HG03060 (cell line): ENCODE results near the gene MC5R.
A peak's percentile ranks its signal among the peaks of the same experiment; 100 is the strongest.

ENCODE experiments used
- ATAC-seq: cut with Tn5 transposase; IDR thresholded peaks from one replicate; pipeline ENCODE4 v1.9.1; 2021; ENCODE audit warnings: low read depth, moderate number of reproducible peaks; ENCODE audit not compliant: unreplicated experiment

Gene MC5R

DNA sequence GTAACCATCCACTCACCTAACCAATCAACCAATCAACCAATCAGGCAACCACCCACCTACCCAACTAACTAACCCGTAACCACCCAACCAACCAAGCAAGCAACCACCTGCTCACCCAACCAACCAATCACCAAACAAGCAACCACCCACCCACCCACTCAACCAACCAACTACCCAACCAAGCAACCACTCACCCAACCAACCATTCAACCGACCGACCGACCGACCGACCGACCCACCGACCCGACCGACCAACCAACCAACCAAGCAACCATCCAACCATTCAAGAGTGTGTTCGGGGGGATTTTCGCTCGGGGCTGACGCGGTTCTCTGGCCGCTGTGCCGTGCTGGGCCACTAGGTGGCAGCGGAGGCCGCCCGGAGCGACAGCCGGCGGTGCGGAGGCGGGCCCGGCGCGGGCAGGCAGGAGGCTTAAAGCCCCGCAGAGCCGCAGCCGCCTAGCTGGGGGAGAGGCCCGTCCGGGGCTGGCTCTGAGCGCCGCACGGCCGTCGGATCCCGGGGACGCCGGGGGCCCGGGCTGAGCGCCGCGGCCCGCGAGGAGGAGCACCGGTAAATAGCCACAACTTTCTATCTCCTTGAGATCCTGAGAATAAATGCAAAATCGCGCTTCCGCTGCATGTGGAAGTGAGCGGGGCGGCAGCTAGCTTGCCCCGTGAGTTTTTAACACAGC, at the start of gene MC5R:
MC5R (plus strand) TSS at position 443 of the 689 bp plus-strand sequence. CDS start 1,617 bp downstream, outside the sequence.
- ATAC-seq = peak; percentile 50

- ATAC-seq = no peak
Measured at GRCh38 chr18:13775058-13775457, 48.9 kb upstream of the MC5R start.

GRCh38 chr18:13791181-13791580, 32.8 kb upstream of the MC5R start:
- ATAC-seq = no peak

DNA sequence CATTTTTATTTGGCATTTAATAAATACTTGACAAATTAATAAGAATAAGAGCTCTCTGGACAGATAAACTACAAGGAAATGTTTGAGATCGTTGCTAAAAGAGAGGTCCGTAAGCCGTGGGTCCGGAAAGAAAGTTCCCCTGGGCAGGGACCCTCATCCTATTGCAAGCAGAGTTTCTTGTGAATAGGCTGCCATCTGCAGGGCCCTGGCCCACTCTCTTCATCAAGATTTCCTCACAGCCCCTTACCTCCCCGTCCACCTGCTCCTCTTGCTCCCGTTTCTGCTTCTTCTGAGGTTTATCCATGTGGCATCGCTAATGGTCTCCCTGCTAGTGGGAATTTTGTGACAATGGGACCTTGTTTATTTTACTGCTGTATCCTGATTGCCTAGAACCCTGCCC, 30.1 kb upstream of the MC5R start:
- ATAC-seq = no peak

GRCh38 chr18:13796515-13796914, 27.4 kb upstream of the MC5R start:
- ATAC-seq = no peak

- no peak for ATAC-seq
Measured at GRCh38 chr18:13797157-13797611, 26.8 kb upstream of the MC5R start.

DNA sequence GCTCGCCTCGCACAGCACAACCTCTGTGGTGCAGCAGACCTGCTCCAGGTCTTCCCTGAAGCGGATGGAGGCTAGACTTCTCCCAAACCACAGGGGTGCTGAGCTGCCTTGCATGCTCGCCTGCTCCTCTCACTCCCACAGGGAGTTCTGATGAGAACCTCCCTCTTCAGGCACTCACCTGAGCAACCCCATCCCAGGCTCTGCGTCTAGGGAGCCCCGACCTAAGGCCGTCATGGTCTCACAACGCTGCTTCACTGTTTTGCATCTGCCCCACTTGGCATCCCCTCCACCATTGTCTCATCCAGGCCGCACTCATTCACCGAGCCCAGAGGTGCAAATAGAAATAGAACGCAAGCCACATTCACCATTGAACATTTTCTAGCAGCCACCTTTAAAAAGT, 24.6 kb upstream of the MC5R start:
- no peak for ATAC-seq

- no peak for ATAC-seq
Measured at GRCh38 chr18:13800505-13801259, 23.3 kb upstream of the MC5R start.

- ATAC-seq = no peak
Measured at GRCh38 chr18:13801260-13801601, 22.7 kb upstream of the MC5R start.

GRCh38 chr18:13804305-13804704, 19.6 kb upstream of the MC5R start:
- no peak for ATAC-seq

DNA sequence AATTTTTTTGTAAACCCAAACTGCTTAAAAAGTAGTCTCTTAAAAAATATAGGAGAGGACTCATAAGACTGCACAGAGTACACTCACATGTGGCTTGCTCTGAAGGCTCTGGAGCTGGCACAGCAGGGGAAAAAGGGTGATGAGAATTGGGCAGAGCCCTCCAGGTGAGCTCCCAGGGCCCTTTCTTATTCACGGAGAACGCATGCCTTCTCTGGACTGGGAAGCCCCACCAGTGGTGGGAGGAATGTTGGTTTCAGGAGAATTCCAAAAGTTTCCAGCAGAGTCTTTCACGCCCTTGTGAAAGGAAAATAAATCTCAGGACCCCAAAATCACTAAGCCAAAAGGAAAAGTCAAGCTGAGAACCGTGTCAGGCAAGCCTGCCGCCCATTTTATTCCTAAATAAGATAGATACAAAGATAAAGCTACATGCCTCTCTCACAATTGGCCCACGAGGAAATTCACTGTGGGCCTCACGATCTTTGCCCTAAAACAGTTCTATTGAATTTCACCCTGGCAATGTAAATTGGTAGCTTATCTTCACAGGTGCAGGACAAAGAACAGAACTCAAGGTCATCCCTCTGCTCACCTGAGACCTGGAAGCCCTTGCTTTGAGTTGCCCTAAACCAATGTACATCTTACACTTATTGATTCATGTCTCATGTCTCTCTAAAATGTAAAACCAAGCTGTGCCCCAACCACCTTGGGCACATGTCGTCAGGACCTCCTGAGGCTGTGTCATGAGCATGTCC, 15.5 kb upstream of the MC5R start:
- no peak for ATAC-seq

DNA sequence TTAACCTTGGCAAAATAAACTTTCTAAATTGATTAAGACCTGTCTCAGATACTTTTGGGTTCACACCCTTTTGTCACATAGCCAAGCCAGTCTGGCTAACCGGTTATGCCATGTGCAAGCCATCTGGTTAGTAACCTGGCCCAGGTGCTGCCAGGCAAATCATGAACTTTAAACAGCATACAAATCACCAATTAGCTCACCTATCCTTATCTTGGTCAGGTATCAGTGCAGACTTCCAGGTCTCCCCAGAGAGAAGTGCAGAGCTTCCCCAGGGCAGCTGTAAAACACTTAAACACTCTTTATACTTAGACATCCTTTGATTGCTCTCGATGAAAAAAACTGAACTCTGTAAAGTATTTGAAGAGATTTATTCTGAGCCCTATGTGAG, 14.9 kb upstream of the MC5R start:
- ATAC-seq = no peak

DNA sequence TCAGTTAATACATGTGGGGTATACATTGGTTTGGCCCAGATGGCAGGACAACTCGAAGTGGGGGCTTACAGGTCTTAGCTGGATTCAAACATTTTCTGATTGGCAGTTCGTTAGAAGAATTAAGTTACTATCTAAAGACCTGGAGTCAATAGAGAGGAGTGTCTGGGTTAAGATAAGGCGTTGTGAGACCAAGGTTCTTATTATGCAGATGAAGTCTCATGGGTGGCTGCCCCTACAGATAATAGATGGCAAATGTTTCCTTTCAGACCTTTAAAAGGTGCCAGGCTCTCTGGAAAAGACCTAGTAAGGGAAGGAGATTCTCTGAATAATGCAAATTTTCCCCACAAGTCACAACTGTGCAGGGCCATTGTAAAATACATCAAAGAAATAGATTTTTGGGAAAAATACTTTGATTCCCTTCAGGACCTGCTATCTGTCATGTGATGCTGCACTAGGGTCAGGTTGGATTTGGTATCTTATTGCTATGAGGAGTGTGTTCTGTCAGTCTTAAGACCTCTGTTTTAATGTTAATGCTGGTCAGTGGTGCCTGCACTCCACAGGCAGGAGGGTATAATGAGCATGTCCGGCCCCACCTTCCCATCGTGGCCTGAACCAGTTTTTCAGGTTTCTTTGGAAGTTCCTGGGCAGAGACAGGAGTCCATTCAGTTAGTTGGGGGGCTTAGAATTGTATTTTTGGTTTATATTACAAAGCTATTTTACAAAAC, 14.3 kb upstream of the MC5R start:
- ATAC-seq = no peak

- ATAC-seq = no peak
Measured at GRCh38 chr18:13810950-13811485, 12.9 kb upstream of the MC5R start.

- ATAC-seq = no peak
Measured at GRCh38 chr18:13811993-13812392, 12.0 kb upstream of the MC5R start.

- no peak for ATAC-seq
Measured at GRCh38 chr18:13813271-13813849, 10.6 kb upstream of the MC5R start.

DNA sequence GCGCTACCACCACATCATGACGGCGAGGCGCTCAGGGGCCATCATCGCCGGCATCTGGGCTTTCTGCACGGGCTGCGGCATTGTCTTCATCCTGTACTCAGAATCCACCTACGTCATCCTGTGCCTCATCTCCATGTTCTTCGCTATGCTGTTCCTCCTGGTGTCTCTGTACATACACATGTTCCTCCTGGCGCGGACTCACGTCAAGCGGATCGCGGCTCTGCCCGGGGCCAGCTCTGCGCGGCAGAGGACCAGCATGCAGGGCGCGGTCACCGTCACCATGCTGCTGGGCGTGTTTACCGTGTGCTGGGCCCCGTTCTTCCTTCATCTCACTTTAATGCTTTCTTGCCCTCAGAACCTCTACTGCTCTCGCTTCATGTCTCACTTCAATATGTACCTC, 2.3 kb downstream of the MC5R start:
- ATAC-seq = no peak

DNA sequence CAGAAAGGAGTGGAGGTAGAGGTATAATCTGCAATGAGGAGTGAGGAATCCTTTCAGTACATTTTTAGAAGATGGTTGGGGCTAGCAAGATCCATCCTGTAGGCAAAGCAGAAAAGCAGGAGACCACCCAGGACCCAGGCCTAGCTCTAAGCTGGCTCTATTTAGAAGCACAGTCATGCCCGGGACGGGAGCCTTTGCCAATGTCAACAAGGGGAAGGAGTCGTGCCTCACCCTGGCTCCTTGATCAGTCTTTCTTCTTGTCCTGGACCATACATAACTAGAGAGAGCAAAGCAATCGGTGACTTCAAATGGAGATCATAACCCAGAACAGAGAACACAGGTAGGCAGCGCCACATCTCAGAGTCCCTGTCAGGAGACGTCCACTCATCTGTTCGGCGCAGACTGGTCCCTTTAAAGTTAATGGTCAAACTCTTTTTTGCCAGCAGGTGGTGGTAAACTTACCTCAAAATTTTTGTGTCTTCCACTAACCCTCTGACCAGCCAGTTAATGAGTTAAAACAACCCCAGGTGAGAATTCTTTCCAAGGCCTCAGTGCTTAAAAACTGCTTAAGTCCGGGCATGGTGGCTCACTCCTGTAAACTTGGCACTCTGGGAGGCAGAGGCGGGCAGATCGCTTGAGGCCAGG, 8.0 kb downstream of the MC5R start:
- no peak for ATAC-seq

- no peak for ATAC-seq
Measured at GRCh38 chr18:13834496-13835015, 10.6 kb downstream of the MC5R start.
